Right forelimb (tissue), 1 donor: ENCODE data around the gene MTUS2.

Experiments used
- DNase-seq: peaks from one replicate; pipeline ENCODE4 v3.0.0-alpha.2; 2018

MTUS2 gene

DNA sequence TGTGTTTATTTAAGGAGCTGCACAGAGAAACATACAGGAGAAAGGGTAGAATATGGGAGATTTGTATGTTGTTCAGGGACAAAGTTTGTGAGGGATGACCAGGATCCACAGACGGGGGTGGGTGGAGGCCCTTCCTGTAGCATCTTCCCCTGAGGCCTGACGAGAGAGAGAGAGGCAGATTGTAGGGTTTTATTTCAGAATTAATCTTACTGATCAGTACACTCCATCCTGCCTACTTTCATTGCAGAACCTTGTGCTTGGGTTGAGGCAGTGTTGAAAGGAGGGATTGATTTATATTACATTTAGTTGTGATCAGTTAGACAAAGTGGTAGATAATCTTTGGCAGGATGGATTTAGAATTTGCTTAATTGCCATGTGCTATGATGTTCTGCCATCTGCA, 39.6 kb downstream of the MTUS2 start:
- no peak for DNase-seq

GRCh38 chr13:28864544-28864943, 44.4 kb downstream of the MTUS2 start:
- DNase-seq: no peak

DNA sequence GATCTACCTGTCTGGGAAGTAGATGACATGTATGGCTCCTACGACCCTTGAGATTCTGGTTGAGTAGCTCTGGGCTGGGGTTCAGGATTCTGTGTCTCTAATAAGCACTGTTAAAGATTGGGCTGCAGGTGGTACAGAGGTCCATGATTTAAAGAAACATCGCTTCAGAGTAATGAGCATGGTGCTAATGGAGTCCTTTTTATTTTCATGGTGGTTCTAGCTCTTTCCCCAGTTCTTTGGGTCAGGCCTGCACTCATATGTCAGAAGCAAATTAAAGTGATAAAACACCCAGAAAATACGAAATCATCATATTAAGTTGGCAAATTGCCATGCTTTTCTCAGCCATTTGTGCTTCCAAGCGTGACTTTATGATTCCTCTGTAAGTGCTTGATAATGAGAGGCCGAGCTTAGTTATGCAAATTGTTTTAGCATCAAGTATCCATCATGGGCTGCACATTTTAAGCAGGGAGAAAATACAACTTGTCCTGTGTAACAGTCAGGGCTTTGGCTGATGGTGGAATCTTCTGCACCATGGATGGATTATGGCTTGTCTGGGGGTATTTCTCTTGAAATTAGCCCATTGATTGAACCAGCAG, 45.1 kb downstream of the MTUS2 start:
- DNase-seq: no peak

DNA sequence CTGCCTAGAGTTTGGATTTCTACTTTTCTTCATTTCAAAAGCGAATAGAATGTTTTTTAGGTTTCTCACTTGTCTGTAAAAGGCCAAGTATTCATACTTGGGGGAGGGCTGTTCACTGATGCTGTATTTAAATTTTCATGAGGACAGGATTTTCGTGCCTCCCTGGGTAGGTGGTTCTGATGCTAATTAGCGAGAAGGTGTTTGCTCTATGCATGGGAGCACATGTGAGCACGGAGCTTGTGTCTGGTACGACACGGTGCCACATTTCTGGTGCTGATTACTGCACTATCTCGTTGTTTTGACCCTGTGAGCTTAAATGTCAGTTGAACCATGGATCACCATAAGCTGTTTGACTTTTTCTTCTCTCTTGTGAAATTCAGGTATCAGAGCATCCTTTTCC, 45.8 kb downstream of the MTUS2 start:
- no peak for DNase-seq

DNA sequence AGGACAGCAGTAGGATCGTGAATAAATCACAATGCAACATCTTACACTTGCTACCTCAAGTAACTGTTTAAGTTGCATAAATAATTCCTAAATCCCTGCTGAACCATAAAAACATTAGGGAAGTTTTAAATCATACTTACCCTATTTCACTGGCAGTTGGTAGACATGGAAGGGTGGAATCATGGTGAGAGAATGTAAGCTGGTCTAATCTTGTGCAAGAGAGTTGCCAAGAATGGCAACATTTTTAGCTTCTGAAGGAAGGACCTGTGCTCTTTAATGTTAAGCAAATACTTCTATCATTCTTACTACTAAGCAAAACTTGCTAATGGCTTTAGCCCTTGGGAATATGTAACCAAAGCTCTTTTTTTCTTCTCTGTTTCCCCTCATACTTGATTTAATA, 46.8 kb downstream of the MTUS2 start:
- DNase-seq: no peak

DNA sequence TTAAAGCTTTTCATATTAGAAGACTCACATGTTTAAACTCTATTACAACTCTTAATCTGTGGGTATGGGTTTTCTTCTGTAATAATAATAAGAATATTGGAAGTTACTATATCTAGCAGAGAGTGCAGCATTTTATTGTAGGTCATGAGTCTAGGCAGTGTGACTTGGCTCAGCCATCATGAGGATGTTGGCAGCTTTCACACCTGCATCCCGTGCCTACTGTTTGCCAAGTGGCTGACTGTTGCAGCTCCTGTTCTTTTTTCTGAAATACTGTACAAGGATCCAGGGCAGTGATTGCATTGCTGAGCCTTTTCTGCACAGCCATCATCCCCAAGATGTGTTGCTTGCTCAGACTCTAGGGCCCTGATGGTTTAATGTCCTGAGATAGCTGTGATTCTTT, 47.4 kb downstream of the MTUS2 start:
- no peak for DNase-seq

DNA sequence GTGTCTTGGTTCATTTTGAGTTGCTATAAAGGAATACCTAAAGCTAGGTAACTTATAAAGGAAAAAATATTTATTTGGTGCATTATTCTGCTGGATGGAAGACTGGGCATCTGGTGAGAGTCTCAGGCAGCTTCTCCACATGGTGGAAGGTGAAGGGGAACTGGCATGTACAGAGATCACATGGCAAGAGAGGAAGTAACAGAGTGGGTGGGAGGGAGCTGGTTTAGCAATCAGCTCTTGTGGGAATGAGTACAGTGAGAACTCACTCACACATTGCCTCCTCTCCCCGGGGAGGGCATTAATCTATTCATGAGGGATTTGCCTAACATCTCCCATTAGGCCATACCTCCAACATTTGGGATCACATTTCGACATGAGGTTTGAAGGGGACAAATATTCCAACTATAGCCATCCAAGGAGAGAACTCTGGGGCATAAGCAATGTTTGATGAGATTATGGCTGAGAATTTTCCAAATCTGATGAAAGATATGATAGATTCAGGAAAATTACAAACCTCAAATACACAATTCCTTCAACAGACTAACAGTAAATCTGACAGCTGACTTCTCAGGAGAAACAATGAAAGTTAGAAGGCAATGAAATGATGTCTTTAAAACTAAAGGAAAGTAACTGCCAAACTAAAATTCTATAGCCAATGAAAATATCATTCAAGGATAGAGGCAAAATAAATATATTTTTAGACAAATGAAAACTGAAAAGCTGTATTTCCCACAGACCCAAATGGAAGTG, 52.5 kb downstream of the MTUS2 start:
- DNase-seq: no peak

DNA sequence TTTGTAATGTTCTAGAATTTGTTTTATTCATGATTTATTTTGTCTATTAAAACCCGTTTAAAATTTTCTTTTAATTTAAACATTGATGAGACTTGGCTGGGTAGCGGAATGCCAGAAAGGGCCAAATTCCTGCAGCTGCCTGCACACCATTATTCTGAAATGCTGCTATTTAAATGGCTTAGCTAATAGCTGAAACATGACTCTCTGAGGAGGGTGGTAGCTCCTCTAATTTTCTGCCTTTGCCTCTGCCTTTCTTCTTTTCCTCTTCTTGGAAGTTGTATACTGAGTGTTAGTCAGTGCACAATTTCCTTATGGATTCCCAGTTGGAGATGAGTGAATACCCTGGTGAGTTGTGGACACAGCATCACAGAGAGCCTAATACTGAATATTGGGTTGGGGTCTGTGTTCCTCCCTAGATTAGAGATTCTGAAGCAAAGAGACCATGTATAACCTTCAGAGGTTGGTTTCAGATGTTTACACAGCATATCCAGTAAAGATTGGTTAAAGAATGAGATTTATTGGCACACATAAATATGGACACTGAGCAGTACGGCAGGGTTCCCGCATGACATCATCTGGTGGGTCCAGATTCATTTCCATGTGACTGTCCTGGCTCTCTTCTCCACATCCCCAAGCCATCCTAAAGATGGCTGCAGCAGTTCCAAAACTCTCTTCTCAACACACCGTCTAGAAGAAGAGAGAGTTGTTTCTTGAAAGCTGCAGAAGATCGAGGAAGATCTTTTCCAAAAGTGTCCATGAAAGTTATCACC, 55.9 kb downstream of the MTUS2 start:
- no peak for DNase-seq

GRCh38 chr13:28877408-28877807, 57.3 kb downstream of the MTUS2 start:
- DNase-seq: no peak

GRCh38 chr13:28885181-28885580, 65.0 kb downstream of the MTUS2 start:
- no peak for DNase-seq

GRCh38 chr13:28889086-28889732, 69.1 kb downstream of the MTUS2 start:
- no peak for DNase-seq

DNA sequence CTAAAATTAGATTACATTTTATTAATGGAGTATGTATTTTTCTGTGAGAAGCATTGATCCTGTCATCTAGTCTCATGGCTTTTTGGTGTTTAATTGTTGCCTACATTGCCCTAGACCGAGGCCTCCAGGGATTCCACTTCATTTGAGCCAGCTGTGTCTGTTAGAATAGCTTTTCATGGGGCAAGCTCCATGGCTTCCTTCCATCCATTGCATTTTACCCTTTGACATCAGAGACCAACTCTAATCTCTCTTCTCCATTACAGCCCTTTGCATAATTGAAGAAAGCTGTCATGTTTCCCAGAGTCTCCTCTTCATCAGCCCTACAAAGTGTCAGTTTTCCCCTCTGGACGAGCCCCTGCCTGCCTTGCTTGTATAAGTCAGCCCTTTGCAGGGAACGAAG, 70.6 kb downstream of the MTUS2 start:
- no peak for DNase-seq

DNA sequence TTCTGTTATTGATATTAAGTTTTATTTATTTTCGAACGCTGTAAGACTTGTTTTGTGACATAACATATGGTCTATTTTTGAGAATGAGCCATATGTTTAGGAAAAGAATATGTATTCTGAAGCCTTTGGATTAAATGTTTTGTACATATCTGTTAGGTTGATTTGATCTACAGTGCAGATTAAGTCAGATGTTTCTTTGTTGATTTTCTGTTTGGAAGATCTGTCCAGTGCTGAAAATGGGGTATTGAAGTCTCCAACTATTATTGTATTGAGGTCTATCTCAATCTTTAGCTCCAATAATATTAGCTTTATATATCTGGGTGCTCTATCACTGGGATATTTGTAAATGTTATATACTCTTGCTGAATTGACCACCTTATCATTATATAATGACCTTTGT, 97.9 kb downstream of the MTUS2 start:
- DNase-seq: no peak

GRCh38 chr13:28922341-28922740, 102.2 kb downstream of the MTUS2 start:
- no peak for DNase-seq

GRCh38 chr13:28935104-28935503, 115.0 kb downstream of the MTUS2 start:
- DNase-seq: no peak

DNA sequence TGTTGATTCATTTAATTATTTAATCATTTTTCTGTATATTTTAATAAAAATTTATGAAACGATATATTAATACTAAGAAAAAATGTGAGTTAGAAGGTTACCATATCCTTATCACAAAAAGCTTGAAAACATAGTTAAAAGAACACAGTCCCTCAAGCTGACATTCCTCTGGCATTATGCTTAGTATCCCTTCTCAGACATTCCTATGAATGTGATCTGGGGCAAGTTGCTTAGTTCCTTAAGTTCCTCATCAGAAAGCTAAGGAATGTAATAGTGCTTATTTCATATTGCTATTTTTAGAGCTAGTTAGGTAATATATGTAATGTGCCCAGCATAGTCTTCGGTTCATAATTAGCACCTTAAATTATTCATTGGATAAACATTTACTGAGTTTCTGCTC, 122.8 kb downstream of the MTUS2 start:
- DNase-seq: no peak

GRCh38 chr13:28953714-28954418, 133.7 kb downstream of the MTUS2 start:
- no peak for DNase-seq

- no peak for DNase-seq
Measured at GRCh38 chr13:28954419-28954725, 134.2 kb downstream of the MTUS2 start.

GRCh38 chr13:28954810-28955209, 134.7 kb downstream of the MTUS2 start:
- no peak for DNase-seq

GRCh38 chr13:28955264-28955966, 135.3 kb downstream of the MTUS2 start:
- no peak for DNase-seq

GRCh38 chr13:28958018-28958417, 137.9 kb downstream of the MTUS2 start:
- no peak for DNase-seq

DNA sequence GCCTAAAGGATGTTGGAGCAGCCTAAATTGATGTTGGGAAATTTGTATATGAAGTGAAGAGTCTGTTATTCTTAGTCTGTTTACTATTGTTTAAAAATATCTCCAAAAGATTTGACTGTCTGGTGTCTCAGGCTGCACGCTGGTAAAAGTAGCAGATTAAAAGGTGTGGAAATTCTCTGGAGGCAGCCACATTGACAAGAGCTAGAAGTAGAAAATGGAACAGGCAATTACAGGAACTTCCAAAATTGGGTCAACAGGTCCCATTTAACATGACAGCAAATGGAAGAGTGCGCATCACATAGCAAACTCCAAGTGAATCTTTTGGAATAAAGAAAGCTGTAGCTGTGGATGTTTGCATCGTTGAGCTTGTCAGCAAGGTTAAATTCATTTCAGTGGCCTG, 138.3 kb downstream of the MTUS2 start:
- no peak for DNase-seq

DNA sequence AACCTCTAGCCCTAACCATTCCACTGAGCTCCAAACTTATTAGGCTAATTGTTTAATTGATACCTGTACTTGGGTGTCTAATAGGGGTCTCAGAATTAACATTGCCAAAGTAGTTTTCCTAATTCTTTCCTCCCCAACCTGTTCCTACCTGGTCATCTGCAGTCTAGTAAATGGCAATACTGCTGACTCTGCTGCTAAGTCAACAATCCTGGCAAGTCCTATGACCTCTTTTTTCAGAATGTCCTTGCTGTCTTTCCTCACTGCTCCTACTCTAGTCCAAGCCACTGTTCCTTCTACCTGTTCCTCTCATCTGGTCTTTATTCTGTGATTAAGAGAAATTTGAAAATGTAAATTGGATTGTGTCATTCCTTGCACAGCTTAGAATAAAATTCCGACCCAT, 143.9 kb downstream of the MTUS2 start:
- DNase-seq: no peak
